Amniotic epithelial cell (primary cell): ENCODE results near the gene GRM7.

Experiments used
- DNase-seq: peaks from one replicate; pipeline ENCODE4 v3.0.0-alpha.2; 2010; ENCODE audit warnings: low read depth

GRM7 gene

GRCh38 chr3:7789324-7789723, 928.4 kb downstream of the GRM7 start:
- DNase-seq = no peak

GRCh38 chr3:7790141-7790540, 929.2 kb downstream of the GRM7 start:
- DNase-seq = no peak
